Suprapubic skin (tissue), 3 donors: Measurements from ENCODE around the gene OSBP2.

Experiments
- POLR2AphosphoS5 ChIP-seq, 3 donors: sonication (generic); formaldehyde crosslinking; IDR thresholded peaks; one replicate each; pipeline ENCODE4 v1.6.1; 2017; ENCODE audit warnings: antibody characterized with exemption in 3 of 3
- TF ChIP-seq, protein P1 (sequence below), 2 donors: fragments of 200-600 bp in 1 of 2; fragments of 450-650 bp in 1 of 2; sonication (generic) in 1 of 2; IDR thresholded peaks; one replicate each; pipeline ENCODE4 v1.5.1; 2016 to 2019; ENCODE audit warnings: antibody characterized with exemption in 2 of 2, mild to moderate bottlenecking in 1 of 2, moderate library complexity in 1 of 2

DNA sequence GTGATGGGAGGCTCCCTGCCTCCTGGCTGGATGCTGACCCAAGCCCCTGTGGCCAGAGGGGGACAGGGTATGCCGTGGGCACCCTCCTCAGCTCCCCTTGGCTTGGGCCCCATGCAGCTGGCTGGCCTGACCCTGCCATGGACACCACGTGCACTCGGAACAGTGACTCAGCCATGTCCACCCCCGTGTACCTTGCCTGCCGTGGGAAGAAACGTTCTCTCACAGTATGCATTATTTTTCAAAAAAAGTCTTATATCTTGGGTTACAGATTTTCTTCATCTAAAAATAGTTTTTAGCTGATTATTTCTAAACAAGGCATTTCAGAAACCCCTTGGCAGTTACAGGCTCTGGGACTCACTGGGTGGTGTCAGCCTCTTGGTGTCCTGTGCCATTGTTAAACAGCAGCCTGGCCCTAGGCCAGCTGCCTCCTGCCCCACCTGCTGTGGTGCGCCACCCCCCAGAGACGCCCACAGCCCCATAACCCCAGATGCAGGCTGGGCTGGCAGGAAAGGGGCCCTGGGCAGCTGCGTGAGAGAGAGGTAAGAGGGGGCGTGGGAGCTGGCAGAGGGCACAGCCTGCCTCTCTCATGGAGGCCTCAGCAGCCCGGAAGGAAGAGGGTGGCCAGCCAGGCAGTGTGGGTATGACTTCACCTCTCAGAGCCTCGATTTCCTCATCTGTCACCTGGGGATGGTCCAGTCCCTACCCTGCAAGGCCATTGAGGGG lies 174.2 kb downstream of the OSBP2 start:
- TF ChIP-seq POLR2AphosphoS5 (IDR thresholded peaks at IDR 0.05), result no peak
- TF ChIP-seq, protein P1, sequence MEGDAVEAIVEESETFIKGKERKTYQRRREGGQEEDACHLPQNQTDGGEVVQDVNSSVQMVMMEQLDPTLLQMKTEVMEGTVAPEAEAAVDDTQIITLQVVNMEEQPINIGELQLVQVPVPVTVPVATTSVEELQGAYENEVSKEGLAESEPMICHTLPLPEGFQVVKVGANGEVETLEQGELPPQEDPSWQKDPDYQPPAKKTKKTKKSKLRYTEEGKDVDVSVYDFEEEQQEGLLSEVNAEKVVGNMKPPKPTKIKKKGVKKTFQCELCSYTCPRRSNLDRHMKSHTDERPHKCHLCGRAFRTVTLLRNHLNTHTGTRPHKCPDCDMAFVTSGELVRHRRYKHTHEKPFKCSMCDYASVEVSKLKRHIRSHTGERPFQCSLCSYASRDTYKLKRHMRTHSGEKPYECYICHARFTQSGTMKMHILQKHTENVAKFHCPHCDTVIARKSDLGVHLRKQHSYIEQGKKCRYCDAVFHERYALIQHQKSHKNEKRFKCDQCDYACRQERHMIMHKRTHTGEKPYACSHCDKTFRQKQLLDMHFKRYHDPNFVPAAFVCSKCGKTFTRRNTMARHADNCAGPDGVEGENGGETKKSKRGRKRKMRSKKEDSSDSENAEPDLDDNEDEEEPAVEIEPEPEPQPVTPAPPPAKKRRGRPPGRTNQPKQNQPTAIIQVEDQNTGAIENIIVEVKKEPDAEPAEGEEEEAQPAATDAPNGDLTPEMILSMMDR (IDR thresholded peaks at IDR 0.05), result no peak
